Esophagus squamous epithelium (tissue), 4 donors: ENCODE results near the gene VRK1.

Experiments
- CTCF ChIP-seq, 6 experiments: fragments of 450-650 bp in 4 of 6; fragments of 200-600 bp in 2 of 6; sonication (generic) in 2 of 6; IDR thresholded peaks; one replicate each; pipeline ENCODE4 v1.5.1; 2016 to 2019; ENCODE audit warnings: antibody characterized with exemption in 6 of 6, mild to moderate bottlenecking in 4 of 6, moderate library complexity in 4 of 6
- POLR2A ChIP-seq, 4 donors: fragments of 450-650 bp; IDR thresholded peaks; one replicate each; pipeline ENCODE4 v1.6.1; 2017; ENCODE audit warnings: antibody characterized with exemption in 4 of 4, mild to moderate bottlenecking in 4 of 4, moderate library complexity in 3 of 4

- TF ChIP-seq POLR2A (IDR thresholded peaks at IDR 0.05) (no peak), CTCF (IDR thresholded peaks at IDR 0.05) (no peak)
Measured at GRCh38 chr14:96920023-96920422, 122.8 kb downstream of the VRK1 start.
